Activated B cell treated with CpG ODN at 0.5 μM for 24 hours (primary cell): ENCODE results near the gene ST6GALNAC6. TPM values are rescaled to one million over a fixed set of nuclear protein-coding genes. Genes with fewer than 3 reads are reported as not detected.
"Not testable (repeated sequence)": the region's sequence is repeated elsewhere in the genome, so short reads cannot be mapped to it uniquely, and the experiment has no call there.

Experiments used
- ATAC-seq: fragments of 200-7000 bp; cut with Tn5 transposase; one replicate; pipeline ENCODE4 v1.10.0; 2021; ENCODE audit warnings: low read depth, mild to moderate bottlenecking, moderate library complexity
- CTCF ChIA-PET: fragments of 350-600 bp; sonication (Branson Sonifier 250); formaldehyde crosslinking; loops from one replicate; lab custom pipeline; 2021; ENCODE audit warnings: antibody characterized with exemption; lab: Charles Lee
- POLR2A ChIA-PET: fragments of 350-600 bp; sonication (Branson Sonifier 250); formaldehyde crosslinking; loops from one replicate; lab custom pipeline; 2021; ENCODE audit warnings: antibody characterized with exemption; lab: Charles Lee
- DNase-seq: peaks from one replicate; pipeline ENCODE4 v3.0.0; 2022
- H3K27ac Mint-ChIP-seq: one replicate; pipeline ENCODE4 v1.8.0; 2020; ENCODE audit warnings: mixed read lengths
- H3K27me3 Mint-ChIP-seq: one replicate; pipeline ENCODE4 v1.8.0; 2021; ENCODE audit warnings: mixed read lengths
- H3K36me3 Mint-ChIP-seq: one replicate; pipeline ENCODE4 v1.8.0; 2021; ENCODE audit warnings: low read depth, mixed read lengths
- H3K4me1 Mint-ChIP-seq: one replicate; pipeline ENCODE4 v1.8.0; 2021; ENCODE audit warnings: mixed read lengths
- H3K4me3 Mint-ChIP-seq: one replicate; pipeline ENCODE4 v1.8.0; 2020; ENCODE audit warnings: mild to moderate bottlenecking, mixed read lengths
- H3K9me3 Mint-ChIP-seq: one replicate; pipeline ENCODE4 v1.8.0; 2020; ENCODE audit warnings: mixed read lengths
- CTCF ChIP-seq: fragments of 200-600 bp; IDR thresholded peaks from one replicate; pipeline ENCODE4 v1.8.0; 2022; ENCODE audit warnings: antibody characterized with exemption, mild to moderate bottlenecking
- intact Hi-C: fragments of 100-400 bp; cut with micrococcal nuclease; formaldehyde crosslinking; loops from one replicate; pipeline ENCODE4 v1.15.1; 2024
- total RNA-seq: library from RNA; stranded (reverse); gene quantifications from 2 replicates; pipeline ENCODE4 v1.2.3, GENCODE V29; 2022

Gene ST6GALNAC6
- total RNA-seq, 1 donor from 2014 or later = 47.5 TPM

GRCh38 chr9:127885508-127886281, 13.7 kb downstream of the ST6GALNAC6 start:
- intact Hi-C loops = no loop called here
- TF ChIP-seq CTCF = no peak
- H3K4me1 Mint-ChIP-seq = peaks cover 24% of the 10 kb centered on the region
- no peaks in the 10 kb centered on the region for H3K27me3 Mint-ChIP-seq
- no peak for ATAC-seq
- no peak overlapping the region for H3K27ac Mint-ChIP-seq
- ChIA-PET CTCF (interaction anchor here (0.7 kb wide), 1 partner anchor 16 kb away, joined by 6 read pairs; no protein-coding TSS in a partner anchor), POLR2A (interaction anchor here (0.9 to 2.5 kb wide), 4 partner anchors 9 to 100 kb away, joined by 3 to 19 read pairs (median 4); partner anchors contain the start of genes CDK9 and ST6GALNAC4)
- H3K36me3 Mint-ChIP-seq = peaks cover 36% of the 10 kb centered on the region
- no peak for DNase-seq
- H3K4me3 Mint-ChIP-seq = no peak overlapping the region
- no peaks in the 10 kb centered on the region for H3K9me3 Mint-ChIP-seq

- no peak overlapping the region for H3K4me3 Mint-ChIP-seq
- no peak for TF ChIP-seq CTCF
- POLR2A ChIA-PET = interaction anchor here (0.6 to 2.5 kb wide), 6 partner anchors 10 to 99 kb away, joined by 3 to 19 read pairs (median 4); partner anchors contain the start of genes CDK9 and ST6GALNAC4
- DNase-seq = no peak
- no peaks in the 10 kb centered on the region for H3K9me3 Mint-ChIP-seq
- H3K27me3 Mint-ChIP-seq = no peaks in the 10 kb centered on the region
- peaks cover 26% of the 10 kb centered on the region for H3K4me1 Mint-ChIP-seq
- intact Hi-C loops = no loop called here
- H3K27ac Mint-ChIP-seq = no peak overlapping the region
- ATAC-seq = no peak
- peaks cover 31% of the 10 kb centered on the region for H3K36me3 Mint-ChIP-seq
- CTCF ChIA-PET = interaction anchor here (0.7 kb wide), 1 partner anchor 15 kb away, joined by 6 read pairs; no protein-coding TSS in a partner anchor
These were observed 14.4 kb downstream of the ST6GALNAC6 start for GRCh38 chr9:127884976-127885490.

- CTCF ChIA-PET = no interaction called here
- intact Hi-C loops = no loop called here
- no peak overlapping the region for H3K4me3 Mint-ChIP-seq
These were observed 14.9 kb downstream of the ST6GALNAC6 start for GRCh38 chr9:127884427-127884911.

GRCh38 chr9:127883959-127884358, 15.4 kb downstream of the ST6GALNAC6 start:
- Mint-ChIP-seq H3K4me1 (peaks cover 29% of the 10 kb centered on the region), H3K4me3 (no peak overlapping the region), H3K27me3 (no peaks in the 10 kb centered on the region), H3K27ac (no peak overlapping the region), H3K9me3 (no peaks in the 10 kb centered on the region), H3K36me3 (peaks cover 29% of the 10 kb centered on the region)
- no peak for TF ChIP-seq CTCF
- intact Hi-C loops = no loop called here
- DNase-seq = no peak
- ATAC-seq = no peak
- POLR2A ChIA-PET = interaction anchor here (1.2 kb wide), 1 partner anchor 13 kb away, joined by 5 read pairs; no protein-coding TSS in a partner anchor
- CTCF ChIA-PET = no interaction called here

More at GRCh38 chr9:127884427-127884911, 14.9 kb downstream of the ST6GALNAC6 start:
- DNase-seq (no peak), ATAC-seq (no peak)
- peak overlapping the region; percentile 11 for H3K27ac Mint-ChIP-seq
- H3K27me3 Mint-ChIP-seq = no peaks in the 10 kb centered on the region
- no peak for TF ChIP-seq CTCF
- H3K36me3 Mint-ChIP-seq = peaks cover 29% of the 10 kb centered on the region
- peaks cover 27% of the 10 kb centered on the region for H3K4me1 Mint-ChIP-seq
- H3K9me3 Mint-ChIP-seq = no peaks in the 10 kb centered on the region
- POLR2A ChIA-PET = interaction anchor here (0.6 to 1.2 kb wide), 3 partner anchors 13 to 99 kb away, joined by 3 to 5 read pairs (median 5); partner anchors contain the start of gene CDK9

- H3K4me3 Mint-ChIP-seq, H3K27ac Mint-ChIP-seq, ATAC-seq, H3K27me3 Mint-ChIP-seq, intact Hi-C loops, H3K9me3 Mint-ChIP-seq, DNase-seq: not testable (repeated sequence)
- POLR2A ChIA-PET = interaction anchor here (0.6 to 1.2 kb wide), 3 partner anchors 8 to 35 kb away, joined by 3 to 6 read pairs (median 3); partner anchors contain the start of gene ST6GALNAC4
- CTCF ChIA-PET = interaction anchor here (0.8 to 2.6 kb wide), 4 partner anchors 12 to 40 kb away, joined by 3 to 15 read pairs (median 4); no protein-coding TSS in a partner anchor
- Mint-ChIP-seq H3K4me1 (peaks cover 44% of the 10 kb centered on the region), H3K36me3 (peaks cover 12% of the 10 kb centered on the region)
These were observed 17.7 kb downstream of the ST6GALNAC6 start for GRCh38 chr9:127881715-127882114.
